Endothelial cell of umbilical vein (primary cell): ENCODE results near the gene KLC4. TPM values are rescaled to one million over a fixed set of nuclear protein-coding genes. Genes with fewer than 3 reads are reported as not detected.

Experiments
- BruUV-seq: library from RNA; stranded (reverse); fragments of 400-500 nt; replicated peaks from 2 replicates; lab custom pipeline; 2021; lab: Mats Ljungman, UMichigan
- CTCF ChIA-PET: fragments of 300-600, 350-600 bp; sonication (Branson Sonifier 250); formaldehyde crosslinking; loops from one replicate; lab custom pipeline; 2021; ENCODE audit warnings: antibody characterized with exemption, inconsistent platforms; lab: Charles Lee
- POLR2A ChIA-PET: fragments of 300-600, 350-600 bp; sonication (Branson Sonifier 250); formaldehyde crosslinking; loops from one replicate; lab custom pipeline; 2021; ENCODE audit warnings: antibody characterized with exemption, inconsistent platforms; lab: Charles Lee
- DNase-seq: peaks from one replicate; pipeline ENCODE4 v3.0.0-alpha.2; 2011; ENCODE audit warnings: low read depth, low spot score
- FAIRE-seq: peaks from 2 replicates; lab custom pipeline; 2011; peaks lifted over from hg19 to GRCh38; lab: Jason Lieb, UNC
- H2AFZ ChIP-seq: 2 replicates; pipeline ENCODE4 v1.6.0; 2012; ENCODE audit warnings: low read depth, low read length, control low read depth, inconsistent platforms
- H3K27ac ChIP-seq: 2 replicates; pipeline ENCODE4 v1.5.1; 2011; ENCODE audit warnings: low read depth, mild to moderate bottlenecking, control low read depth, low read length, moderate library complexity; ENCODE audit not compliant: insufficient read depth
- H3K27me3 ChIP-seq, 2 experiments: 2 replicates each; pipeline versions ENCODE4 v1.6.0 to v1.6.1; 2011; ENCODE audit warnings: low read length in 2 of 2, mixed read lengths in 1 of 2; ENCODE audit not compliant: control insufficient read depth in 2 of 2, insufficient read depth in 2 of 2
- H3K36me3 ChIP-seq, 2 experiments: 2 replicates in 1 of 2; 3 replicates in 1 of 2; pipeline ENCODE4 v1.5.1; 2011; ENCODE audit warnings: low read length in 2 of 2, mild to moderate bottlenecking in 1 of 2, moderate library complexity in 1 of 2; ENCODE audit not compliant: control insufficient read depth in 2 of 2, insufficient read depth in 2 of 2; ENCODE audit errors: extremely low read depth in 1 of 2
- H3K4me1 ChIP-seq: 3 replicates; pipeline ENCODE4 v1.5.1; 2011; ENCODE audit warnings: mild to moderate bottlenecking, low read length; ENCODE audit not compliant: control insufficient read depth, insufficient read depth; ENCODE audit errors: extremely low read depth
- H3K4me2 ChIP-seq: 2 replicates; pipeline ENCODE4 v1.6.1; 2011; ENCODE audit warnings: low read length, control low read depth, mixed read lengths; ENCODE audit not compliant: insufficient read depth
- H3K4me3 ChIP-seq, 3 experiments: fragments of 200-600 bp in 1 of 3; sonication (generic), shearing (Covaris generic) in 1 of 3; replicated peaks in 1 of 3; 2 replicates each; pipeline ENCODE4 v1.5.1; 2011 to 2016; ENCODE audit warnings: control low read depth in 3 of 3, low read length in 3 of 3, mild to moderate bottlenecking in 2 of 3, inconsistent platforms in 1 of 3, low read depth in 1 of 3, moderate library complexity in 1 of 3; ENCODE audit not compliant: insufficient read depth in 1 of 3
- H3K79me2 ChIP-seq: 2 replicates; pipeline ENCODE4 v1.6.0; 2012; ENCODE audit warnings: low read length, inconsistent platforms; ENCODE audit not compliant: control insufficient read depth, insufficient read depth
- H3K9ac ChIP-seq: replicated peaks from 2 replicates; pipeline ENCODE3; 2011; ENCODE audit warnings: low read length, control low read depth; ENCODE audit not compliant: insufficient read depth; ENCODE audit errors: extremely low read depth
- H3K9me1 ChIP-seq: replicated peaks from 3 replicates; pipeline ENCODE4 v1.6.0; 2011; ENCODE audit warnings: mild to moderate bottlenecking, low read length; ENCODE audit not compliant: control insufficient read depth, insufficient read depth; ENCODE audit errors: extremely low read depth
- H3K9me3 ChIP-seq: replicated peaks from 2 replicates; pipeline ENCODE4 v1.5.1; 2012; ENCODE audit warnings: low read length, inconsistent platforms; ENCODE audit not compliant: control insufficient read depth, insufficient read depth
- H4K20me1 ChIP-seq: replicated peaks from 2 replicates; pipeline ENCODE3; 2011; ENCODE audit warnings: mild to moderate bottlenecking, low read length; ENCODE audit not compliant: control insufficient read depth, insufficient read depth; ENCODE audit errors: extremely low read depth
- EZH2 ChIP-seq: IDR thresholded peaks from 2 replicates; pipeline ENCODE4 v1.6.1; 2012; ENCODE audit warnings: borderline replicate concordance, low read depth, mild to moderate bottlenecking, moderate library complexity, low read length, inconsistent platforms; ENCODE audit not compliant: severe bottlenecking
- FOS ChIP-seq: IDR thresholded peaks from 2 replicates; pipeline ENCODE4 v1.6.1; 2011; ENCODE audit warnings: mild to moderate bottlenecking, low read length, moderate library complexity, borderline replicate concordance; ENCODE audit not compliant: insufficient read depth
- GATA2 ChIP-seq: IDR thresholded peaks from 2 replicates; pipeline ENCODE4 v1.7.0; 2011; ENCODE audit warnings: low read depth, mild to moderate bottlenecking, moderate library complexity, mixed read lengths, low read length; ENCODE audit not compliant: insufficient read length, insufficient read depth
- JUN ChIP-seq: IDR thresholded peaks from 2 replicates; pipeline ENCODE4 v1.6.1; 2011; ENCODE audit warnings: borderline replicate concordance, low read depth; ENCODE audit not compliant: insufficient read length, insufficient read depth
- MYC ChIP-seq: IDR thresholded peaks from one replicate; pipeline ENCODE4 v1.6.1; 2011; ENCODE audit warnings: mild to moderate bottlenecking, low read depth, low read length
- POLR2A ChIP-seq: IDR thresholded peaks from 2 replicates; pipeline ENCODE4 v1.6.1; 2012; ENCODE audit warnings: low read depth, mild to moderate bottlenecking, control low read depth, low read length
- POLR2AphosphoS5 ChIP-seq: IDR thresholded peaks from 2 replicates; pipeline ENCODE4 v1.6.1; 2012; ENCODE audit warnings: low read depth, mild to moderate bottlenecking, control low read depth, low read length, moderate library complexity; ENCODE audit not compliant: insufficient read depth
- dilution Hi-C: fragments of 300-500 bp; cut with MboI; formaldehyde crosslinking; loops from one replicate; pipeline ENCODE4 v1.15.0; 2019; ENCODE audit warnings: low sequenced_read_pairs; ENCODE audit not compliant: extremely low pct_ligation_motif_present
- intact Hi-C: fragments of 100-400 bp; cut with micrococcal nuclease; formaldehyde crosslinking; loops from one replicate; pipeline ENCODE4 v1.10.0; 2022
- polyA plus RNA-seq, 4 experiments: library from polyadenylated mRNA; depleted of rRNA in 3 of 4; stranded (reverse) in 3 of 4; unstranded in 1 of 4; fragments of >200 nt; gene quantifications; 2 replicates each; pipeline versions ENCODE4 v1.2.1 to v1.2.3, GENCODE V29; 2011 to 2012; ENCODE audit warnings: missing spikeins in 1 of 4
- total RNA-seq: library from RNA; stranded (reverse); gene quantifications from 2 replicates; pipeline ENCODE4 v1.2.3, GENCODE V29; 2021
- TF ChIP-seq, protein P1 (sequence below), 2 donors: IDR thresholded peaks; 1 replicate in 1 of 2; 2 replicates in 1 of 2; pipeline ENCODE4 v1.5.1; 2011; ENCODE audit warnings: low read length in 2 of 2, mild to moderate bottlenecking in 2 of 2, moderate library complexity in 2 of 2, control low read depth in 1 of 2, inconsistent platforms in 1 of 2, low read depth in 1 of 2; ENCODE audit not compliant: insufficient read depth in 1 of 2; ENCODE audit errors: extremely low read depth in 1 of 2
- TF ChIP-seq, protein P2 (sequence below): IDR thresholded peaks from 2 replicates; pipeline ENCODE4 v1.6.1; 2011; ENCODE audit not compliant: insufficient read depth, insufficient read length

Gene KLC4
- total and polyA plus RNA-seq, 2 donors (not counting 3 experiments of a cell fraction or from before 2014, with no cell fraction given), result 17.7 to 26.8 TPM

DNA sequence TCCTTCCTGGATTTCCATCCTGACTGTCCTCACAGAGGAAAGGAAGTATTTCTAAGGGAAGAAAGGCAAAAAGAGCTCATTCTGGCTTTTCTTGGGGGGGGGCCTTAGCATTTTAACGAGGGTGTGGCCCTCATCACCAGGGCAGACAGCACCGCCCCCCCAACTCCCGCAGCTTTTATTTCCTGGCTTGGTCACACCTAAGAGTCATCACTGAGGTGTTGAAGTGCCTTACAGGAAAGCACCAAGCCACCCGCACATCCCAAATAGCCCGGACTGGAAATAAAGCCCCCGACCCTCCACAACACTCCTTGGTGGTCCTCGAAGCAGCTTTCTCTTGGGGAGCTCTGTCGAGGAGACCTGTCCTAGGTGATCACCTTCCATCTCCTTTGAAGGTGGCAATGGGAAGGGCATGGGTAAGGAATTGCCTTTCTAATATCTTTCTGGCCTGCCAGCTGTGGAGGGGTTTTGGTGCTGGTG, 17.9 kb downstream of the KLC4 start:
- H3K4me3 ChIP-seq, result peak overlapping the region in 2 of 3 experiments; percentile 57 to 74
- H3K9me1 ChIP-seq, result no peaks in the 10 kb centered on the region
- no TSS peak for BruUV-seq
- no peaks in the 10 kb centered on the region for H3K9me3 ChIP-seq
- H3K79me2 ChIP-seq, result no peaks in the 10 kb centered on the region
- TF ChIP-seq POLR2AphosphoS5, result no peak
- no peak for TF ChIP-seq GATA2
- TF ChIP-seq, protein P1, sequence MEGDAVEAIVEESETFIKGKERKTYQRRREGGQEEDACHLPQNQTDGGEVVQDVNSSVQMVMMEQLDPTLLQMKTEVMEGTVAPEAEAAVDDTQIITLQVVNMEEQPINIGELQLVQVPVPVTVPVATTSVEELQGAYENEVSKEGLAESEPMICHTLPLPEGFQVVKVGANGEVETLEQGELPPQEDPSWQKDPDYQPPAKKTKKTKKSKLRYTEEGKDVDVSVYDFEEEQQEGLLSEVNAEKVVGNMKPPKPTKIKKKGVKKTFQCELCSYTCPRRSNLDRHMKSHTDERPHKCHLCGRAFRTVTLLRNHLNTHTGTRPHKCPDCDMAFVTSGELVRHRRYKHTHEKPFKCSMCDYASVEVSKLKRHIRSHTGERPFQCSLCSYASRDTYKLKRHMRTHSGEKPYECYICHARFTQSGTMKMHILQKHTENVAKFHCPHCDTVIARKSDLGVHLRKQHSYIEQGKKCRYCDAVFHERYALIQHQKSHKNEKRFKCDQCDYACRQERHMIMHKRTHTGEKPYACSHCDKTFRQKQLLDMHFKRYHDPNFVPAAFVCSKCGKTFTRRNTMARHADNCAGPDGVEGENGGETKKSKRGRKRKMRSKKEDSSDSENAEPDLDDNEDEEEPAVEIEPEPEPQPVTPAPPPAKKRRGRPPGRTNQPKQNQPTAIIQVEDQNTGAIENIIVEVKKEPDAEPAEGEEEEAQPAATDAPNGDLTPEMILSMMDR (IDR thresholded peaks at IDR 0.05; ENCODE audit: extremely low read depth in 1 of 2, insufficient read depth in 1 of 2, low read depth in 1 of 2, low read length in 2 of 2), result no peak
- no peak for TF ChIP-seq JUN
- TF ChIP-seq POLR2A, result no peak
- TF ChIP-seq, protein P2, sequence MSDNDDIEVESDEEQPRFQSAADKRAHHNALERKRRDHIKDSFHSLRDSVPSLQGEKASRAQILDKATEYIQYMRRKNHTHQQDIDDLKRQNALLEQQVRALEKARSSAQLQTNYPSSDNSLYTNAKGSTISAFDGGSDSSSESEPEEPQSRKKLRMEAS, result no peak
- no peak for TF ChIP-seq EZH2
- no peak for TF ChIP-seq MYC
- no peak for TF ChIP-seq FOS
- ChIA-PET CTCF (interaction anchor here (0.6 to 4.4 kb wide), 3 partner anchors 17 to 66 kb away, joined by 3 to 22 read pairs (median 11); no protein-coding TSS in a partner anchor), POLR2A (interaction anchor here (1.5 kb wide), 1 partner anchor 18 kb away, joined by 3 read pairs; the partner anchor contains the start of genes KLC4 and MRPL2)
- dilution Hi-C loops, result no loop called here
- intact Hi-C loops, result no loop called here
- DNase-seq, result no peak
- FAIRE-seq, result no peak
- H3K27ac ChIP-seq, result no peak overlapping the region
- H4K20me1 ChIP-seq, result no peaks in the 10 kb centered on the region
- H3K27me3 ChIP-seq, result peaks cover 0 to 6% of the 10 kb centered on the region in 2 experiments
- peak overlapping the region; percentile 91 for H2AFZ ChIP-seq
- peaks cover 7% of the 10 kb centered on the region for H3K4me1 ChIP-seq
- H3K36me3 ChIP-seq, result peaks cover 0 to 5% of the 10 kb centered on the region in 2 experiments
- H3K9ac ChIP-seq, result peak overlapping the region; percentile 81
- peak overlapping the region; percentile 55 for H3K4me2 ChIP-seq
